Adrenal gland (tissue), 5 donors: ENCODE measurements around the gene IGHMBP2.

Experiments
- POLR2A ChIP-seq, 2 donors: fragments of 450-650 bp; IDR thresholded peaks; one replicate each; pipeline ENCODE4 v1.6.1; 2017; ENCODE audit warnings: antibody characterized with exemption in 2 of 2, mild to moderate bottlenecking in 2 of 2, moderate library complexity in 1 of 2
- TF ChIP-seq, protein P1 (sequence below), 6 experiments: fragments of 450-650 bp in 4 of 6; fragments of 200-600 bp in 2 of 6; sonication (generic) in 1 of 6; IDR thresholded peaks; 1 replicate in 5 of 6; 2 replicates in 1 of 6; pipeline versions ENCODE4 v1.5.1 to v1.8.0; 2016 to 2021; ENCODE audit warnings: antibody characterized with exemption in 6 of 6, mild to moderate bottlenecking in 2 of 6, moderate library complexity in 1 of 6
- donor health status: DM: no; HTN: no; CAD: no.

GRCh38 chr11:68905421-68906360, 2.0 kb downstream of the IGHMBP2 start:
- TF ChIP-seq, protein P1, sequence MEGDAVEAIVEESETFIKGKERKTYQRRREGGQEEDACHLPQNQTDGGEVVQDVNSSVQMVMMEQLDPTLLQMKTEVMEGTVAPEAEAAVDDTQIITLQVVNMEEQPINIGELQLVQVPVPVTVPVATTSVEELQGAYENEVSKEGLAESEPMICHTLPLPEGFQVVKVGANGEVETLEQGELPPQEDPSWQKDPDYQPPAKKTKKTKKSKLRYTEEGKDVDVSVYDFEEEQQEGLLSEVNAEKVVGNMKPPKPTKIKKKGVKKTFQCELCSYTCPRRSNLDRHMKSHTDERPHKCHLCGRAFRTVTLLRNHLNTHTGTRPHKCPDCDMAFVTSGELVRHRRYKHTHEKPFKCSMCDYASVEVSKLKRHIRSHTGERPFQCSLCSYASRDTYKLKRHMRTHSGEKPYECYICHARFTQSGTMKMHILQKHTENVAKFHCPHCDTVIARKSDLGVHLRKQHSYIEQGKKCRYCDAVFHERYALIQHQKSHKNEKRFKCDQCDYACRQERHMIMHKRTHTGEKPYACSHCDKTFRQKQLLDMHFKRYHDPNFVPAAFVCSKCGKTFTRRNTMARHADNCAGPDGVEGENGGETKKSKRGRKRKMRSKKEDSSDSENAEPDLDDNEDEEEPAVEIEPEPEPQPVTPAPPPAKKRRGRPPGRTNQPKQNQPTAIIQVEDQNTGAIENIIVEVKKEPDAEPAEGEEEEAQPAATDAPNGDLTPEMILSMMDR (IDR thresholded peaks at IDR 0.05), result no peak
- no peak for TF ChIP-seq POLR2A (IDR thresholded peaks at IDR 0.05)
